IMR-90 (cell line): ENCODE measurements around the gene BTBD6. TPM values are rescaled to one million over a fixed set of nuclear protein-coding genes. Genes with fewer than 3 reads are reported as not detected.

Experiments
- ATAC-seq: fragments of 200-7000 bp; cut with Tn5 transposase; 2 replicates; pipeline ENCODE4 v1.9.1; 2020; ENCODE audit warnings: low read depth, mild to moderate bottlenecking, moderate library complexity
- BruUV-seq: library from RNA; stranded (reverse); fragments of 400-500 nt; replicated peaks from 2 replicates; lab custom pipeline; 2021; lab: Mats Ljungman, UMichigan
- CTCF ChIA-PET: fragments of 300-600 bp; formaldehyde crosslinking; extraction: SDS; loops from one replicate; lab custom pipeline; 2021; ENCODE audit warnings: antibody characterized with exemption; lab: Yijun Ruan, JAX
- POLR2A ChIA-PET: fragments of 300-600 bp; sonication (Branson Sonifier 250); formaldehyde crosslinking; loops from one replicate; lab custom pipeline; 2022; ENCODE audit warnings: antibody characterized with exemption; ENCODE audit not compliant: unreplicated experiment; lab: Charles Lee
- DNase-seq: peaks from one replicate; pipeline ENCODE4 v3.0.0; 2013
- H2AFZ ChIP-seq: replicated peaks from 2 replicates; pipeline ENCODE3; 2013; ENCODE audit warnings: low read length, mild to moderate bottlenecking; ENCODE audit not compliant: poor library complexity
- H2AK5ac ChIP-seq: 2 replicates; pipeline ENCODE4 v1.6.1; 2013; ENCODE audit warnings: low read depth, low read length, inconsistent platforms
- H2AK9ac ChIP-seq: replicated peaks from 2 replicates; pipeline ENCODE3; 2013; ENCODE audit warnings: mild to moderate bottlenecking, low read depth, low read length, moderate library complexity; ENCODE audit not compliant: poor library complexity
- H2BK120ac ChIP-seq: 2 replicates; pipeline ENCODE4 v1.6.1; 2013; ENCODE audit warnings: low read depth, low read length, inconsistent platforms
- H2BK15ac ChIP-seq: 3 replicates; pipeline ENCODE4 v1.6.1; 2013; ENCODE audit warnings: low read depth, low read length, inconsistent platforms
- H2BK20ac ChIP-seq: 2 replicates; pipeline ENCODE4 v1.6.1; 2013; ENCODE audit warnings: low read depth, mild to moderate bottlenecking, inconsistent platforms, low read length, moderate library complexity
- H2BK5ac ChIP-seq: 2 replicates; pipeline ENCODE4 v1.6.1; 2013; ENCODE audit warnings: mild to moderate bottlenecking, low read depth, low read length, inconsistent platforms; ENCODE audit not compliant: poor library complexity, severe bottlenecking
- H3K14ac ChIP-seq: replicated peaks from 2 replicates; pipeline ENCODE4 v1.6.1; 2013; ENCODE audit warnings: low read depth, low read length, inconsistent platforms
- H3K18ac ChIP-seq: 2 replicates; pipeline ENCODE4 v1.6.1; 2013; ENCODE audit warnings: low read depth, low read length, control low read depth
- H3K23ac ChIP-seq: 2 replicates; pipeline ENCODE4 v1.6.1; 2013; ENCODE audit warnings: low read depth, low read length, inconsistent platforms
- H3K27ac ChIP-seq: 2 replicates; pipeline ENCODE4 v1.5.1; 2013; ENCODE audit warnings: mild to moderate bottlenecking, control low read depth, low read length; ENCODE audit not compliant: insufficient read depth
- H3K27me3 ChIP-seq: 2 replicates; pipeline ENCODE4 v1.6.1; 2013; ENCODE audit warnings: low read length; ENCODE audit not compliant: control insufficient read depth, insufficient read depth
- H3K36me3 ChIP-seq: 2 replicates; pipeline ENCODE4 v1.6.1; 2013; ENCODE audit warnings: low read length, mixed read lengths; ENCODE audit not compliant: control insufficient read depth, insufficient read depth
- H3K4ac ChIP-seq: 2 replicates; pipeline ENCODE4 v1.6.1; 2013; ENCODE audit warnings: low read depth, low read length, inconsistent platforms
- H3K4me1 ChIP-seq: 2 replicates; pipeline ENCODE4 v1.6.1; 2013; ENCODE audit warnings: low read length, mixed read lengths; ENCODE audit not compliant: control insufficient read depth, insufficient read depth
- H3K4me2 ChIP-seq: 2 replicates; pipeline ENCODE4 v1.6.1; 2013; ENCODE audit warnings: low read depth, mild to moderate bottlenecking, control low read depth, low read length, moderate library complexity
- H3K4me3 ChIP-seq: 2 replicates; pipeline ENCODE4 v1.5.1; 2013; ENCODE audit warnings: low read depth, mild to moderate bottlenecking, control low read depth, low read length, moderate library complexity; ENCODE audit not compliant: insufficient read depth
- H3K56ac ChIP-seq: 2 replicates; pipeline ENCODE4 v1.6.1; 2013; ENCODE audit warnings: low read length, inconsistent platforms; ENCODE audit not compliant: insufficient read depth; ENCODE audit errors: extremely low read depth
- H3K79me1 ChIP-seq, 2 experiments: 2 replicates each; pipeline ENCODE4 v1.6.1; 2013; ENCODE audit warnings: low read length in 2 of 2, inconsistent platforms in 1 of 2, low read depth in 1 of 2
- H3K9ac ChIP-seq: 2 replicates; pipeline ENCODE4 v1.6.1; 2013; ENCODE audit warnings: low read depth, low read length, control low read depth
- H3K9me1 ChIP-seq: 2 replicates; pipeline ENCODE4 v1.6.1; 2013; ENCODE audit warnings: low read length, inconsistent platforms; ENCODE audit not compliant: insufficient read depth
- H3K9me3 ChIP-seq: 2 replicates; pipeline ENCODE4 v1.6.1; 2013; ENCODE audit warnings: low read length; ENCODE audit not compliant: control insufficient read depth, insufficient read depth
- H4K20me1 ChIP-seq: 2 replicates; pipeline ENCODE4 v1.6.1; 2013; ENCODE audit warnings: low read length, inconsistent platforms; ENCODE audit not compliant: insufficient read depth
- H4K5ac ChIP-seq: 2 replicates; pipeline ENCODE4 v1.6.1; 2013; ENCODE audit warnings: mild to moderate bottlenecking, low read depth, low read length, control low read depth
- H4K8ac ChIP-seq, 2 experiments: 2 replicates each; pipeline ENCODE4 v1.6.1; 2013; ENCODE audit warnings: low read depth in 2 of 2, low read length in 2 of 2, control low read depth in 1 of 2, inconsistent platforms in 1 of 2
- H4K91ac ChIP-seq: 2 replicates; pipeline ENCODE4 v1.6.1; 2013; ENCODE audit warnings: low read depth, low read length, inconsistent platforms; ENCODE audit not compliant: insufficient read depth
- BHLHE40 ChIP-seq: fragments of 150-350 bp; IDR thresholded peaks from 2 replicates; pipeline ENCODE4 v1.6.1; 2016; ENCODE audit warnings: mild to moderate bottlenecking, low read depth, low read length
- CTCF ChIP-seq: conservative IDR thresholded peaks from 2 replicates; pipeline ENCODE4 v1.5.1; 2012; ENCODE audit warnings: mild to moderate bottlenecking, low read depth, low read length, improper control_type of control experiment
- MAZ ChIP-seq: IDR thresholded peaks from 2 replicates; pipeline ENCODE4 v1.6.1; 2012; ENCODE audit warnings: low read depth, mild to moderate bottlenecking, low read length, improper control_type of control experiment, moderate library complexity, borderline replicate concordance
- NFE2L2 ChIP-seq: fragments of 150-350 bp; IDR thresholded peaks from 2 replicates; pipeline ENCODE4 v1.6.1; 2016; ENCODE audit warnings: low read depth, mild to moderate bottlenecking, low read length
- WGBS, 2 experiments: methylation state at CpG; one replicate each; pipeline versions ENCODE4 v1.1.5 to v1.1.7; 2013; ENCODE audit warnings: missing lambda C conversion rate in 2 of 2; ENCODE audit not compliant: insufficient read length in 1 of 2; ENCODE audit errors: extremely low coverage in 2 of 2; 5-methylcytosine and 5-hydroxymethylcytosine counted together
- dilution Hi-C: fragments of 300-500 bp; cut with HindIII; formaldehyde crosslinking; loops from one replicate; pipeline ENCODE4 v1.14.3; 2018; ENCODE audit warnings: low sequenced_read_pairs; ENCODE audit not compliant: unreplicated experiment
- in situ Hi-C: fragments of 300-500 bp; cut with MboI; formaldehyde crosslinking; loops from 3 replicates; pipeline ENCODE4 v1.14.3; 2019; ENCODE audit warnings: low sequenced_read_pairs, inconsistent platforms, mixed read lengths
- intact Hi-C: fragments of 100-400 bp; cut with micrococcal nuclease; formaldehyde crosslinking; loops from 2 replicates; pipeline ENCODE4 v1.10.0; 2022
- polyA plus RNA-seq, 3 experiments: library from polyadenylated mRNA; depleted of rRNA; stranded (reverse); fragments of >200 nt; gene quantifications; 2 replicates each; pipeline ENCODE4 v1.2.3, GENCODE V29; 2012; ENCODE audit warnings: low replicate concordance in 1 of 3
- total RNA-seq: library from RNA; depleted of rRNA; stranded (reverse); fragments of >200 nt; gene quantifications from 2 replicates; pipeline ENCODE4 v1.2.3, GENCODE V29; 2012

BTBD6 gene
- total and polyA plus RNA-seq, 2 of the 4 experiments (the other 2 are of a cell fraction) = 33.9 to 43.9 TPM

- H3K36me3 ChIP-seq = peaks cover 19% of the 10 kb centered on the region
- H2BK20ac ChIP-seq = no peak overlapping the region
- no peak overlapping the region for H4K8ac ChIP-seq
- no peak overlapping the region for H2BK5ac ChIP-seq
- H3K4me3 ChIP-seq = no peak overlapping the region
- H2AK9ac ChIP-seq = no peak overlapping the region
- H2AFZ ChIP-seq = no peak overlapping the region
- no peak overlapping the region for H2BK15ac ChIP-seq
- no peak overlapping the region for H3K23ac ChIP-seq
- CTCF ChIA-PET = no interaction called here
- POLR2A ChIA-PET = no interaction called here
- H3K4me2 ChIP-seq = no peak overlapping the region
- intact Hi-C loops (no loop called here), in situ Hi-C loops (no loop called here), dilution Hi-C loops (no loop called here)
- H3K27ac ChIP-seq = no peak overlapping the region
- WGBS, 2 experiments = 100% methylated on average over 2 of the region's 14 CpGs; no CpG with 5 or more reads in 1 of the 2 experiments
- DNase-seq (no peak), ATAC-seq (no peak)
- H3K18ac ChIP-seq = no peak overlapping the region
- no peaks in the 10 kb centered on the region for H3K4me1 ChIP-seq
- no peak overlapping the region for H3K9ac ChIP-seq
- no peak overlapping the region for H3K4ac ChIP-seq
- H3K56ac ChIP-seq = no peak overlapping the region
- H2BK120ac ChIP-seq = no peak overlapping the region
- no TSS peak for BruUV-seq
- H3K14ac ChIP-seq = no peak overlapping the region
- H4K5ac ChIP-seq = no peak overlapping the region
- peaks cover 3 to 11% of the 10 kb centered on the region in 2 experiments; a peak in 3 of 4 replicates for H3K79me1 ChIP-seq
- H4K20me1 ChIP-seq = no peaks in the 10 kb centered on the region; the same call in 1 of the 2 replicates
- TF ChIP-seq NFE2L2 (no peak), BHLHE40 (no peak), CTCF (no peak), MAZ (no peak)
- peaks cover 3% of the 10 kb centered on the region; the same call in 1 of the 2 replicates for H3K9me1 ChIP-seq
- no peaks in the 10 kb centered on the region for H3K27me3 ChIP-seq
- H3K9me3 ChIP-seq = no peaks in the 10 kb centered on the region
- no peak overlapping the region for H4K91ac ChIP-seq
- H2AK5ac ChIP-seq = no peak overlapping the region
Measured at GRCh38 chr14:105227346-105227745, 21.0 kb upstream of the BTBD6 start.
